ENCODE measurements around the gene PXYLP1. TPM values are rescaled to one million over a fixed set of nuclear protein-coding genes. Genes with fewer than 3 reads are reported as not detected.

PXYLP1 gene
- 0.90 and 3.9 TPM in 2 replicates for total RNA-seq

DNA sequence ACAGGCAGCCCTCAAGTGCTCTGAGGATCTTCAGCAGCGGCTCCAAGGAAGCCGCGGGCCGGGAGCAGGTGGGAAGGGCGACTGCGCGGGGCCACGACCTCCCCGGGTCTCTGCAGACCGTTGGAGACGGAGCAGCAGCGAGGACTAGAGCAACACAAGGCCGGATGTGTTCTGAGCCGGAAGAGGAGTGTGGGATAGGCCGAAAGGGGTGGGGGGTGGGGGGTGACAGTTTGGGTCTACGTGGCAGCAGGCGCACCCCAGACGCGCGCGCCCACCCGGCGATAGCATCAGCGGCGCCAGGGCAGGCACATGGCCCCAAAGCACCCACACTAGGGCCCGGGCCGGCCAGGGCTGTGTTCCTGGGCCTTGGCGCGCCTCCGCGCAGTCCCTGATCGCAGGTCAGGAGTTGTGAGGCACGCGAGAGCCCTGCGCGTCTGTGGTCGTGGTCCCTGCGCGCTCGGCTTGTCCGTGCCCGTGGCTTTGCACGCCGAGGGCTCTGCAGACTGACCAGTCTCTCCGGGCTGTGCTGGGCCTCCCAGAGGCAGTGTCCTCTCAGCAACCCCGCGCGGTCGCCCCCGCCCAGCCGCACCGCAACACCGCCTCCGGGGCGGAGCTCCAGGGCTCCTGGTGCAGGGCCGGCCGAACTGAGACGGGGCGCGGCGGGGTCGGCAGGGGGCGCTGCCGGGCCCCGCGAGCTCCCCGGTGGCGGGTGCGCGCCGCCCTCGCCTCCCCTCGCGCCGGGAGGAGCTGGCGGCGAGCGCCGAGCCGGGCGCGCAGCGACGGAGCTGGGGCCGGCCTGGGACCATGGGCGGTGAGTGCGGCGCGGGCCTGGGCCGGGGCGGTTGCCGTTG, at the start of gene PXYLP1:
TSS of gene PXYLP1 (plus strand) at position 725 of the 851 bp plus-strand sequence. CDS start 28,351 bp downstream, outside the sequence.

Other genes starting within 250 kb of the PXYLP1 start
- not detected in 2 replicates for gene SPSB4, start 180.5 kb upstream of the PXYLP1 start, total RNA-seq
- 70.2 and 103 TPM in 2 replicates for gene ZBTB38, start 136.7 kb downstream of the PXYLP1 start, total RNA-seq